Activated naive CD8-positive, alpha-beta T cell treated with anti-CD3 and anti-CD28 coated beads for 36 hours (primary cell): ENCODE measurements around the gene MRPS18A. TPM values are rescaled to one million over a fixed set of nuclear protein-coding genes. Genes with fewer than 3 reads are reported as not detected.
A peak's percentile ranks its signal among the peaks of the same experiment; 100 is the strongest.

Experiments used
- DNase-seq: peaks from one replicate; pipeline ENCODE4 v3.0.0; 2021
- H3K27ac Mint-ChIP-seq: one replicate; pipeline ENCODE4 v1.8.0; 2022; ENCODE audit warnings: mild to moderate bottlenecking, moderate library complexity, mixed read lengths
- H3K27me3 Mint-ChIP-seq: one replicate; pipeline ENCODE4 v1.8.0; 2022; ENCODE audit warnings: mild to moderate bottlenecking, mixed read lengths
- H3K36me3 Mint-ChIP-seq: one replicate; pipeline ENCODE4 v1.8.0; 2021; ENCODE audit warnings: mild to moderate bottlenecking, mixed read lengths
- H3K4me1 Mint-ChIP-seq: one replicate; pipeline ENCODE4 v1.8.0; 2021; ENCODE audit warnings: mixed read lengths
- H3K4me3 Mint-ChIP-seq: one replicate; pipeline ENCODE4 v1.8.0; 2022; ENCODE audit warnings: mild to moderate bottlenecking, moderate library complexity, mixed read lengths
- H3K9me3 Mint-ChIP-seq: one replicate; pipeline ENCODE4 v1.8.0; 2022; ENCODE audit warnings: mixed read lengths
- total RNA-seq, 2 experiments: library from RNA; stranded (reverse); gene quantifications; one replicate each; pipeline ENCODE4 v1.2.3, GENCODE V29; 2021

The MRPS18A gene
- total RNA-seq, 2 experiments from 2014 or later = 63.8 to 65.3 TPM

- H3K36me3 Mint-ChIP-seq = no peaks in the 10 kb centered on the region
- no peak overlapping the region for H3K27ac Mint-ChIP-seq
- no peak for DNase-seq
Measured at GRCh38 chr6:43695215-43695966, 7.8 kb upstream of the MRPS18A start.

GRCh38 chr6:43689421-43689820 is 1.8 kb upstream of the MRPS18A start:
- no peak overlapping the region for H3K27ac Mint-ChIP-seq
- no peak overlapping the region for H3K4me3 Mint-ChIP-seq

More at GRCh38 chr6:43695215-43695966, 7.8 kb upstream of the MRPS18A start:
- Mint-ChIP-seq H3K9me3 (no peaks in the 10 kb centered on the region), H3K27me3 (peaks cover 11% of the 10 kb centered on the region), H3K4me1 (no peaks in the 10 kb centered on the region), H3K4me3 (no peak overlapping the region)

GRCh38 chr6:43687079-43687436 is 533 bp downstream of the MRPS18A start:
- Mint-ChIP-seq H3K9me3 (no peaks in the 10 kb centered on the region), H3K4me1 (peaks cover 43% of the 10 kb centered on the region), H3K4me3 (peak overlapping the region; percentile 97), H3K27me3 (peaks cover 3% of the 10 kb centered on the region), H3K36me3 (peaks cover 9% of the 10 kb centered on the region), H3K27ac (peak overlapping the region; percentile 89)
- no peak for DNase-seq

More at GRCh38 chr6:43689421-43689820, 1.8 kb upstream of the MRPS18A start:
- no peak for DNase-seq
- H3K36me3 Mint-ChIP-seq = peaks cover 8% of the 10 kb centered on the region
- no peaks in the 10 kb centered on the region for H3K9me3 Mint-ChIP-seq
- H3K4me1 Mint-ChIP-seq = peaks cover 27% of the 10 kb centered on the region
- peaks cover 7% of the 10 kb centered on the region for H3K27me3 Mint-ChIP-seq

DNA sequence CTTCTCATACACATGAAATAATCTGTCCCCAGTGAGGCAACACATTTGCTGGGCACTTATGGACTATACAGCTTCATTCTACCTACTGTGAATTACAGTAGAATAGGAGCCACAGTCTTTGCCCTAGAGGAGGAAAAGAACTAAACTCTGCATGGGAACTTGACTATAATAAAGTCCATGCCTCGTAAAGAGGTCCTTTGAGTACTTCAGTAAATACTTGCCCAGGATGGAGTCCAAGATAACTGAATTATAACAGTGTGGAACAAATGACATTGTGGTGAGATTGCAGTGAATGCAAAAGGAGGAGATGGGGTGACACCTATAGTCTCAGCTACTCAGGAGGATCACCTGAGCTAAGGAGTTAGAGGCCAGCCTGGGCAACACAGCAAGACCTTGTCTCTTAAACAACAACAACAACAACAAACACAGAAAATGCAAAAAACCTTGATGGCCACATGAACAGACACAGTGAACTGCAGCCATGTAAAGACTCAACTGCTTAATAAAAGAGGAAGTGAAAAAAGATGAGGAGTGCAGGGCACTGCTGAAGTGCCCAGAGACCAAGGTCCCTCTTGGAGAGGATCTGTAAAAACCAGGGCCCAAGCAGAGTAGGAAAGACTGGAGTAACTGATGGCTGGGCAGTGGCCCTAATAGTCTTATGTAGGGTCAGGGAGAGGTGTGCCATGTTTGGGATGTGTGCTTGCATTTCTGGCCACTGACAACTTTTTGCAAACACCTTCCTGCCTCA is 3.7 kb downstream of the MRPS18A start:
- Mint-ChIP-seq H3K9me3 (no peaks in the 10 kb centered on the region), H3K36me3 (peaks cover 9% of the 10 kb centered on the region), H3K4me3 (no peak overlapping the region), H3K4me1 (peaks cover 43% of the 10 kb centered on the region), H3K27ac (no peak overlapping the region), H3K27me3 (no peaks in the 10 kb centered on the region)
- no peak for DNase-seq

GRCh38 chr6:43682724-43683429 is 4.7 kb downstream of the MRPS18A start:
- no peak for DNase-seq
- peaks cover 36% of the 10 kb centered on the region for H3K4me1 Mint-ChIP-seq
- H3K27me3 Mint-ChIP-seq = no peaks in the 10 kb centered on the region
- H3K27ac Mint-ChIP-seq = no peak overlapping the region
- H3K9me3 Mint-ChIP-seq = no peaks in the 10 kb centered on the region
- H3K36me3 Mint-ChIP-seq = peaks cover 9% of the 10 kb centered on the region
- no peak overlapping the region for H3K4me3 Mint-ChIP-seq

- Mint-ChIP-seq H3K4me3 (no peak overlapping the region), H3K9me3 (no peaks in the 10 kb centered on the region), H3K4me1 (peaks cover 29% of the 10 kb centered on the region), H3K36me3 (peaks cover 4% of the 10 kb centered on the region), H3K27ac (no peak overlapping the region), H3K27me3 (no peaks in the 10 kb centered on the region)
- no peak for DNase-seq
Measured at GRCh38 chr6:43681303-43681702, 6.3 kb downstream of the MRPS18A start.

GRCh38 chr6:43680308-43681200 is 7.0 kb downstream of the MRPS18A start:
- H3K4me1 Mint-ChIP-seq = peaks cover 23% of the 10 kb centered on the region
- no peak overlapping the region for H3K4me3 Mint-ChIP-seq
- H3K36me3 Mint-ChIP-seq = peaks cover 1% of the 10 kb centered on the region
- H3K27ac Mint-ChIP-seq = no peak overlapping the region
- H3K27me3 Mint-ChIP-seq = no peaks in the 10 kb centered on the region
- H3K9me3 Mint-ChIP-seq = no peaks in the 10 kb centered on the region
- no peak for DNase-seq

- Mint-ChIP-seq H3K9me3 (no peaks in the 10 kb centered on the region), H3K27me3 (no peaks in the 10 kb centered on the region), H3K36me3 (peaks cover 1% of the 10 kb centered on the region), H3K4me3 (no peak overlapping the region), H3K4me1 (peaks cover 12% of the 10 kb centered on the region), H3K27ac (no peak overlapping the region)
- DNase-seq = no peak
Measured at GRCh38 chr6:43679057-43679456, 8.5 kb downstream of the MRPS18A start.

- no peak overlapping the region for H3K27ac Mint-ChIP-seq
- H3K36me3 Mint-ChIP-seq = no peaks in the 10 kb centered on the region
- H3K27me3 Mint-ChIP-seq = no peaks in the 10 kb centered on the region
- no peaks in the 10 kb centered on the region for H3K9me3 Mint-ChIP-seq
- H3K4me1 Mint-ChIP-seq = peaks cover 5% of the 10 kb centered on the region
- no peak overlapping the region for H3K4me3 Mint-ChIP-seq
- no peak for DNase-seq
Measured at GRCh38 chr6:43678341-43678740, 9.2 kb downstream of the MRPS18A start.

- Mint-ChIP-seq H3K27ac (no peak overlapping the region), H3K27me3 (no peaks in the 10 kb centered on the region), H3K4me3 (no peak overlapping the region), H3K36me3 (no peaks in the 10 kb centered on the region), H3K9me3 (no peaks in the 10 kb centered on the region), H3K4me1 (no peaks in the 10 kb centered on the region)
- DNase-seq = no peak
Measured at GRCh38 chr6:43677759-43678158, 9.8 kb downstream of the MRPS18A start.

DNA sequence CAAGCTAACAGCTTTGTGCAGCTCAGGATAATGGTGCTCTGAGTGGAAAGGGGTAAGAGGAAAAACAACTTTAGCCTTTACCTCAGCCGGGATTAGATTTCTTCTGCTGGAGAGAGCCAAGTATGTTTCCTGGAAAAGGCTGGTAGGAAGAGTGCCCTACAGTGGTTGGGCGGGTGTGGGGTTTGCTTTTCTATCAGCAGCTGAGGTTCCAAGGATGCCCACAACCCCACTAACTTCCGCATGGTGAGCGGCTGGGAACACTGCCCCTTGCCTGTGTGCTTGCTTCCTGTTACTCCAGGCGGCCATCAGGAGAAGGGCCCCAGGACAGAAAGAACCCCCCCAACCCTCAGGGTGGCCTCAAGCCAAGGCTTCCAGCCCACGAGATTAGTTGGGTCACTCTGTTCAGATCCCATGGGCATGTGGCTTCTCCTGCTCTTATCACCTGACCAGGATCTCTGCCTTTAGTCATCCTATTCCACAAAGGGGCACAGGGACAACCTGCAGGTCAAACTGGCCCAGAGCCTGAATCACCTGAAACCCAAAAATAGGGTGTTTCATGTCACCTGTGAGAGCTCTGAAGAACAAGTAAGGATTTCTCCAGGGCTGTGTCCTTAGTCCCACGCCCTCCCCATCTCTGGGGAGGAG is 10.5 kb downstream of the MRPS18A start:
- Mint-ChIP-seq H3K4me3 (no peak overlapping the region), H3K4me1 (no peaks in the 10 kb centered on the region), H3K27ac (no peak overlapping the region), H3K27me3 (no peaks in the 10 kb centered on the region), H3K36me3 (no peaks in the 10 kb centered on the region), H3K9me3 (no peaks in the 10 kb centered on the region)
- no peak for DNase-seq

DNA sequence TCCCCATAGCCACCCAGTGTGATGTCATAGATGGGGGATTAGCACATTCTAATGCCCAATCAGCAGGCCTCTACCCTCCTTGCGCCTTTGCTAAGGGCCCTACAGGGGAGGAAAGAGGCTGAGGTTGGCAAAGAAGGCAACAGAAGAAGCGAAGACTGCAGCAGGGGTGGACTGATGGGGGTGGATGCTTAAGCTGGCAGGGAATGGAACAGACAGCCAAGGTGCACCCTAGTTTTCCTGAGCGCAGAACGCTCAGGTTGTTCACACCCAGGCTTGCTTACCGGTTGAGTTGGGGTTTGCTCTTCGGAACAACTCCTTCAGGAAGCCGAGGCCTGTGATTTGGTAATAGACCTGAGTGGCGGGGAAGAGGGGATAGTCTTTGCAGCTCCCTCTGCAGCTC is 12.7 kb downstream of the MRPS18A start:
- Mint-ChIP-seq H3K27me3 (no peaks in the 10 kb centered on the region), H3K27ac (no peak overlapping the region), H3K4me3 (no peak overlapping the region)

DNA sequence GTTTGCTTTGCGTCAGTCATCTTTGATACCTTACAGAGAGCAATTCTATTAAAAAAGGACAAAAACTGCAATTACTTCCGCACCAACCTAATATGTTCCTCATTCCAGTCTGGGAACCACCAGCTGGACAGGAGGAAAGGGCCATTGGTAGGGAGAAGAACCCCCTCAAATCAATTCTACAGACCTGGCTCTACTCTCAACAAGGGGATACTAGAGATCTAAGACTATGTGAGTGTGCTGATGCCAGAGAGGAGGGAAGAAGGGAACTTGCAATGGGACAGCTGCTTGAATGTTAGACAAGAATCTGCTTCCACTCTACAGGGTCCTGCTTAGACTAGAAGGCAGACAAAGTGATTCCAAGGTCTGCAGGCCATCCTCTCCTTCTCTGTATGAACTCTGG is 13.3 kb downstream of the MRPS18A start:
- Mint-ChIP-seq H3K27ac (no peak overlapping the region), H3K9me3 (no peaks in the 10 kb centered on the region), H3K4me3 (no peak overlapping the region), H3K27me3 (no peaks in the 10 kb centered on the region), H3K4me1 (peaks cover 16% of the 10 kb centered on the region), H3K36me3 (peaks cover 6% of the 10 kb centered on the region)
- no peak for DNase-seq

More for the DNA sequence above, 12.7 kb downstream of the MRPS18A start:
- no peak for DNase-seq
- no peaks in the 10 kb centered on the region for H3K9me3 Mint-ChIP-seq
- peaks cover 11% of the 10 kb centered on the region for H3K4me1 Mint-ChIP-seq
- H3K36me3 Mint-ChIP-seq = peaks cover 6% of the 10 kb centered on the region

GRCh38 chr6:43673444-43674084 is 14.0 kb downstream of the MRPS18A start:
- H3K27ac Mint-ChIP-seq = no peak overlapping the region
- H3K4me3 Mint-ChIP-seq = no peak overlapping the region
- no peak for DNase-seq
- H3K4me1 Mint-ChIP-seq = peaks cover 20% of the 10 kb centered on the region
- H3K27me3 Mint-ChIP-seq = no peaks in the 10 kb centered on the region
- no peaks in the 10 kb centered on the region for H3K9me3 Mint-ChIP-seq
- peaks cover 6% of the 10 kb centered on the region for H3K36me3 Mint-ChIP-seq
